Neuronal stem cell (in vitro differentiated cells): Measurements from ENCODE around the gene VGLL4.

Experiments used
- DNase-seq: peaks from one replicate; pipeline ENCODE4 v3.0.0-alpha.2; 2013; ENCODE audit warnings: low spot score
- H2AFZ ChIP-seq: one replicate; pipeline ENCODE4 v1.6.1; 2013; ENCODE audit warnings: mild to moderate bottlenecking, low read length, inconsistent platforms
- H2AK5ac ChIP-seq: 2 replicates; pipeline ENCODE4 v1.6.1; 2013; ENCODE audit warnings: low read depth, mild to moderate bottlenecking, inconsistent platforms, low read length, moderate library complexity, mixed read lengths
- H2BK120ac ChIP-seq: 2 replicates; pipeline ENCODE4 v1.6.1; 2013; ENCODE audit warnings: low read depth, mild to moderate bottlenecking, inconsistent platforms, low read length, moderate library complexity, mixed read lengths
- H2BK12ac ChIP-seq: one replicate; pipeline ENCODE4 v1.6.1; 2013; ENCODE audit warnings: low read length, inconsistent platforms
- H2BK15ac ChIP-seq: 2 replicates; pipeline ENCODE4 v1.6.1; 2013; ENCODE audit warnings: mild to moderate bottlenecking, low read length, inconsistent platforms, mixed read lengths
- H2BK5ac ChIP-seq: one replicate; pipeline ENCODE4 v1.6.1; 2013; ENCODE audit warnings: inconsistent platforms, mild to moderate bottlenecking, low read length, moderate library complexity
- H3K14ac ChIP-seq: one replicate; pipeline ENCODE4 v1.6.1; 2013; ENCODE audit warnings: low read length, inconsistent platforms
- H3K18ac ChIP-seq: 2 replicates; pipeline ENCODE4 v1.6.1; 2013; ENCODE audit warnings: low read length, inconsistent platforms
- H3K23ac ChIP-seq: 2 replicates; pipeline ENCODE4 v1.6.1; 2013; ENCODE audit warnings: low read depth, mild to moderate bottlenecking, mixed read lengths, low read length, inconsistent platforms; ENCODE audit not compliant: poor library complexity
- H3K27ac ChIP-seq: replicated peaks from 3 replicates; pipeline ENCODE4 v1.5.1; 2013; ENCODE audit warnings: low read length, inconsistent platforms
- H3K27me3 ChIP-seq, 3 experiments: 2 replicates each; pipeline ENCODE4 v1.6.1; 2013; ENCODE audit warnings: low read length in 3 of 3, mild to moderate bottlenecking in 2 of 3, inconsistent platforms in 1 of 3, low read depth in 1 of 3, mixed read lengths in 1 of 3, moderate library complexity in 1 of 3; ENCODE audit not compliant: control insufficient read depth in 3 of 3, insufficient read depth in 3 of 3
- H3K36me3 ChIP-seq, 2 donors: replicated peaks in 1 of 2; 2 replicates each; pipeline ENCODE4 v1.6.1; 2013; ENCODE audit warnings: low read length in 2 of 2; ENCODE audit not compliant: control insufficient read depth in 2 of 2, insufficient read depth in 2 of 2
- H3K4ac ChIP-seq: 2 replicates; pipeline ENCODE4 v1.6.1; 2013; ENCODE audit warnings: inconsistent platforms, mild to moderate bottlenecking, low read length, moderate library complexity
- H3K4me1 ChIP-seq, 2 donors: 1 replicate in 1 of 2; 2 replicates in 1 of 2; pipeline ENCODE4 v1.6.1; 2013; ENCODE audit warnings: low read length in 2 of 2, low read depth in 1 of 2; ENCODE audit not compliant: control insufficient read depth in 2 of 2, insufficient read depth in 1 of 2
- H3K4me2 ChIP-seq: one replicate; pipeline ENCODE4 v1.6.1; 2013; ENCODE audit warnings: mild to moderate bottlenecking, low read length, inconsistent platforms; ENCODE audit not compliant: insufficient read depth, poor library complexity, severe bottlenecking
- H3K4me3 ChIP-seq, 2 donors: 2 replicates each; pipeline ENCODE4 v1.5.1; 2013; ENCODE audit warnings: low read length in 2 of 2, mild to moderate bottlenecking in 2 of 2, inconsistent platforms in 1 of 2, moderate library complexity in 1 of 2
- H3K79me1 ChIP-seq: one replicate; pipeline ENCODE4 v1.6.1; 2013; ENCODE audit warnings: low read depth, mild to moderate bottlenecking, inconsistent platforms, low read length, moderate library complexity
- H3K9ac ChIP-seq: one replicate; pipeline ENCODE4 v1.6.1; 2013; ENCODE audit warnings: mild to moderate bottlenecking, low read depth, low read length, inconsistent platforms; ENCODE audit not compliant: poor library complexity
- H3K9me3 ChIP-seq, 2 donors: replicated peaks in 1 of 2; 2 replicates each; pipeline versions ENCODE3 to v1.6.1; 2013; ENCODE audit warnings: low read length in 2 of 2, mild to moderate bottlenecking in 2 of 2, inconsistent platforms in 1 of 2, low read depth in 1 of 2, mixed read lengths in 1 of 2, moderate library complexity in 1 of 2; ENCODE audit not compliant: control insufficient read depth in 2 of 2, insufficient read depth in 1 of 2
- H4K8ac ChIP-seq: one replicate; pipeline ENCODE4 v1.6.1; 2013; ENCODE audit warnings: low read depth, mild to moderate bottlenecking, inconsistent platforms, low read length, moderate library complexity
- H4K91ac ChIP-seq: one replicate; pipeline ENCODE4 v1.6.1; 2013; ENCODE audit warnings: low read length, low read depth, mild to moderate bottlenecking, inconsistent platforms; ENCODE audit not compliant: poor library complexity
- WGBS, 2 donors: extraction: QIAGEN DNeasy Blood & Tissue Kit; methylation state at CpG; one replicate each; pipeline ENCODE4 v1.1.7; 2013; ENCODE audit warnings: missing lambda C conversion rate in 2 of 2, mixed read lengths in 1 of 2; ENCODE audit not compliant: insufficient read length in 2 of 2, insufficient replicate concordance in 1 of 2; ENCODE audit errors: extremely low coverage in 2 of 2; 5-methylcytosine and 5-hydroxymethylcytosine counted together

The VGLL4 gene

DNA sequence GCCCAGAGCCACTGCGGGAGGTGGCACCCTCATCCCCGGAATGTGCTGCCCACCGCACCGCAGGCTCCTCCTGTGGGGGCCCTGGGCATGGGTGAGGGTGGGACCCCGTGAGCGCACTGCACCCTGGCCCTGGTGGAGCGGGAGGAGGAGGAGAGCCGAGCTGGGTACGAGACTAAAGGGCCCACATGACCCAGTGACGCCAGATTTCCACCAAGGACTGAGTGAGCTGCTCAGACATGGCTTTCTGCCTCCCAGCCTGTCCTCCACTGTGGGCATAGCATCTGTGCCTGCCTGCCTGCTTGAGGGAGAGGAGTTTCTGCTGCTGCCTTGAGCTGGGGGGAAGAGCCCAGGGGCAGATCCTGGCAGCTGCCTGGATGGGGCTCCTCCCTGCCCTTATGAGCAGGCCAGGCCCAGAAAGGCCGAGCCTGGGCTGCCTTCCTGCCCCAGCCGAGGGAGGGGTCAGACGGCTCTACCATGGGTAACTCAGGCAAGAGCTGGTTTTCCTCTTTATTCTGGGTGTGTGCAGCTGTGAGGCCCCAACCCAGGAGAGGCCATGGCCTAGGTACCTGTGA, 88.4 kb downstream of the VGLL4 start:
- Histone ChIP-seq H4K8ac (no peak overlapping the region), H3K79me1 (peaks cover 5% of the 10 kb centered on the region), H2BK120ac (no peak overlapping the region), H3K27me3 (no peaks in the 10 kb centered on the region), H3K9me3 (peaks cover 0 to 4% of the 10 kb centered on the region in 2 donors), H3K4me1 (peaks cover 4 to 28% of the 10 kb centered on the region in 2 donors), H3K4ac (no peak overlapping the region), H4K91ac (no peak overlapping the region), H3K9ac (no peak overlapping the region), H2AK5ac (no peak overlapping the region), H3K4me3 (no peak overlapping the region), H3K4me2 (no peak overlapping the region), H3K36me3 (peaks cover 27 to 86% of the 10 kb centered on the region in 2 donors), H2BK15ac (no peak overlapping the region), H3K27ac (no peak overlapping the region), H3K23ac (peak overlapping the region; percentile 65), H2BK5ac (no peak overlapping the region), H2BK12ac (no peak overlapping the region), H2AFZ (no peak overlapping the region), H3K14ac (no peak overlapping the region), H3K18ac (no peak overlapping the region)
- no CpG with 5 or more reads among the region's 13 CpGs for WGBS, 2 donors
- DNase-seq = no peak

DNA sequence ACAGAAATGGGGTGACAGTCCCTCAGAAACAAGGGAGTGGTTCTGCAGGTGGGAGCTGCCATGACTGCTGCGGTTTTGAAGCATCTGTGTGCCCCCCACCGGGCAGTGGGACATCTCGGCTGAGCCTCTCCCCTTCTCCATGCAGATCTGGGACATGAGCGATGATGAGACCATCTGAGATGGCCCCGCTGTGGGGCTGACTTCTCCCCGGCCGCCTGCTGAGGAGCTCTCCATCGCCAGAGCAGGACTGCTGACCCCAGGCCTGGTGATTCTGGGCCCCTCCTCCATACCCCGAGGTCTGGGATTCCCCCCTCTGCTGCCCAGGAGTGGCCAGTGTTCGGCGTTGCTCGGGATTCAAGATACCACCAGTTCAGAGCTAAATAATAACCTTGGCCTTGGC, 89.0 kb downstream of the VGLL4 start:
- WGBS, 2 donors = no CpG with 5 or more reads among the region's 12 CpGs
- Histone ChIP-seq H3K36me3 (peaks cover 26 to 79% of the 10 kb centered on the region in 2 donors), H3K23ac (no peak overlapping the region), H2AFZ (no peak overlapping the region), H3K4me1 (peaks cover 4 to 28% of the 10 kb centered on the region in 2 donors), H3K9me3 (peaks cover 0 to 6% of the 10 kb centered on the region in 2 donors), H4K91ac (no peak overlapping the region), H2BK120ac (no peak overlapping the region), H2BK12ac (no peak overlapping the region), H3K9ac (no peak overlapping the region), H2BK15ac (no peak overlapping the region), H3K79me1 (peaks cover 2% of the 10 kb centered on the region), H3K18ac (no peak overlapping the region), H3K27ac (no peak overlapping the region), H3K27me3 (no peaks in the 10 kb centered on the region), H2BK5ac (no peak overlapping the region), H3K4ac (no peak overlapping the region), H3K4me3 (no peak overlapping the region), H3K4me2 (no peak overlapping the region), H2AK5ac (no peak overlapping the region), H4K8ac (no peak overlapping the region), H3K14ac (no peak overlapping the region)
- DNase-seq = no peak

DNA sequence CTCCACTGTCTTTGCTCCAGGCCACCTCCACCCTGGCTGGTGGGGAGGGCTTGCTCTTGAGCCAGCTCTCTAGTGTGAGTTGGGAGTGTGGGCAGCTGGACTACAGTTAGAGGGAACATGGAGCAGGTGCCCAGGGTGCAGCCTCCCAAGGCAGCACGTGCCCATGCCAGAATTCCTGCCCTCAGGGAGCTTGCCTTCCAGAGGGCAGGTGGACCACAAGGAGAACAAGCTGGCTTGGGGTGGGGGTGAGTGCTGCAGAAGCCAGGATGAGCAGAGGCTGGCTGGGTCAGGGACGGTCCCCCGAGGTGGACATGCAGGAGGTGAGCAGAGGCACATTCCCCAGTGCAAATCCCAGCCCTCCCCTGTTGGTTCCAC, 89.5 kb downstream of the VGLL4 start:
- Histone ChIP-seq H3K9ac (no peak overlapping the region), H3K9me3 (peaks cover 0 to 8% of the 10 kb centered on the region in 2 donors)

DNA sequence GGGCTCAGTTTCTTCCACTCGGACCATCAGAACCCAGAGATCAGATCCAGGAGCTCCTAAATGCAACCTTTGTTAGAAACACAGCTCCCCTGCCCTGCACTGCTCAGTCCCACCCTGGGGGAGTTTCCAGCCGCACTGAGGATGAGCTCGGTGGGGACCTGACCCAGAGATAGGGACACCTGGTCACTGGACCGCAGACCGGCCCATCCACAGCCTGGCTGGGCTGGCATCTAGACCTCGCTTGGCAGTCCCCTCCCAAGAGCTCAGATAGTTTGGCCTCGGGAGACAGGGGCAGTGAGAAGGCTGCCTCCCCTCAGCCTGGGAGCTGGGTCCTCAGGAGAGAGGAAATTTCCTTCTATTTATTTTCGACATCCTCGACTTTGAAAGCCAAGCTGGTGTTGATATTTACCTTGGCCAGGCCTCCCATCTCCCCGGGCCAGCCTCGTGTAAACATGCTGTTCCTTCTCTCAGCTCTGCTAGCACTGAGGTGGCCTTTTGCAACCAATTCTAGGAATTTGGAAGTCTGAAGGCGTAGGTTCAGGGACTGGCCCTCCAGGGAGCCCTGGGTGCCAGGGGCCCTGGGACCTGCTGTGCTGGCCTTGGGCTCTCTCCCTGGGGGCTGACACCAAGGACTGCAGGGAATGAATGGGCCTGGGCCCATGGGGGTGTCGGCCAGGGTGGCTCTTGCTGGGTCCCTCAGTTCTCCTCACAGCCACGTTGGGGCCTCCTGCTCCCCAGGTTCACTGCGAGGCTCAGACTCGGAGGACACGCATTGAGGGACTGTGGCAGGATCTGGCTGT, 90.1 kb downstream of the VGLL4 start:
- Histone ChIP-seq H3K36me3 (peaks cover 17 to 69% of the 10 kb centered on the region in 2 donors), H3K23ac (no peak overlapping the region), H4K8ac (no peak overlapping the region), H3K4me1 (peaks cover 4 to 28% of the 10 kb centered on the region in 2 donors), H3K9me3 (peaks cover 0 to 8% of the 10 kb centered on the region in 2 donors), H3K18ac (peak overlapping the region; percentile 38), H2AFZ (no peak overlapping the region), H3K14ac (no peak overlapping the region), H2BK12ac (no peak overlapping the region), H3K27ac (no peak overlapping the region), H4K91ac (no peak overlapping the region), H3K79me1 (peaks cover 2% of the 10 kb centered on the region), H3K9ac (no peak overlapping the region), H2AK5ac (no peak overlapping the region), H3K4ac (no peak overlapping the region), H2BK15ac (no peak overlapping the region), H3K27me3 (no peaks in the 10 kb centered on the region), H2BK120ac (no peak overlapping the region), H2BK5ac (no peak overlapping the region), H3K4me3 (no peak overlapping the region), H3K4me2 (no peak overlapping the region)
- DNase-seq = no peak
- no CpG with 5 or more reads among the region's 17 CpGs for WGBS, 2 donors

More for the DNA sequence above, 89.5 kb downstream of the VGLL4 start:
- H3K27ac ChIP-seq = no peak overlapping the region
- no peak overlapping the region for H2BK120ac ChIP-seq
- H2AK5ac ChIP-seq = no peak overlapping the region
- H3K4me1 ChIP-seq = peaks cover 4 to 28% of the 10 kb centered on the region in 2 donors
- no peak overlapping the region for H3K4ac ChIP-seq
- H4K91ac ChIP-seq = no peak overlapping the region
- H2BK15ac ChIP-seq = no peak overlapping the region
- H3K79me1 ChIP-seq = peaks cover 2% of the 10 kb centered on the region
- no peak overlapping the region for H2AFZ ChIP-seq
- H3K23ac ChIP-seq = no peak overlapping the region
- H4K8ac ChIP-seq = no peak overlapping the region
- H2BK5ac ChIP-seq = no peak overlapping the region
- no peaks in the 10 kb centered on the region for H3K27me3 ChIP-seq
- H3K4me3 ChIP-seq = peak overlapping the region in 1 of 2 donors; percentile 34
- no peak overlapping the region for H3K4me2 ChIP-seq
- no peak overlapping the region for H3K14ac ChIP-seq
- no peak overlapping the region for H2BK12ac ChIP-seq
- no CpG with 5 or more reads among the region's 3 CpGs for WGBS, 2 donors
- no peak overlapping the region for H3K18ac ChIP-seq
- H3K36me3 ChIP-seq = peaks cover 23 to 75% of the 10 kb centered on the region in 2 donors
- DNase-seq = no peak
